Cardiac septum (tissue), 1 donor: ENCODE results near the gene CNST. TPM values are rescaled to one million over a fixed set of nuclear protein-coding genes. Genes with fewer than 3 reads are reported as not detected.

Experiments
- DNase-seq: peaks from one replicate; pipeline ENCODE4 v3.0.0-alpha.2; 2020; ENCODE audit warnings: low spot score
- intact Hi-C: fragments of 100-400 bp; cut with DNase I; formaldehyde crosslinking; loops from one replicate; pipeline ENCODE4 v1.14.0; 2022
- total RNA-seq: library from RNA; stranded (reverse); fragmentation: NEBNext Ultra II Directional; extraction: Animal tissue kit (Norgen Biotek cat#: 25700); gene quantifications from one replicate; pipeline ENCODE4 v1.2.1, GENCODE V29; 2021
- donor health status: DM: no; HTN: no; CAD: no.

CNST gene
- total RNA-seq, 1 donor from 2014 or later, result 10.9 TPM

DNA sequence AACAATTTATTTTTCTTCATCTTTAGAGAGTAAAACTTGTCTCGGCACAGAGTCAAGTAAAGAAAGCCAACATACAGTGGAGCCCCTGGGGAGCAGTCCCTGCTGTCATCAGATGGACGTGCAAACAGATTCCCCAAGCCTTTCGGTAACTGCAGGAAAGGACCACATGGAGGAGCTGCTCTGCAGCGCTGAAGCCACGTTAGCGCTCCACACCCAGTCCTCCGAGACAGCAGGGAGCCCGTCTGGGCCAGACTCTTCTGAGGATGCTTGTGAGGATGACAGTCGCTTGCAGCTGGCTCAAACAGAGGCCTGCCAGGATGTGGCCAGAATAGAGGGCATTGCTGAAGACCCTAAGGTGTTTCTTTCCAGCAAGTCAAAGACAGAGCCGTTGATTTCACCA is 80.9 kb downstream of the CNST start:
- intact Hi-C loops, result loop anchor here (5.0 kb wide), 2 partner anchors 50 to 80 kb away; partner anchors contain the start of genes CNST and TFB2M

DNA sequence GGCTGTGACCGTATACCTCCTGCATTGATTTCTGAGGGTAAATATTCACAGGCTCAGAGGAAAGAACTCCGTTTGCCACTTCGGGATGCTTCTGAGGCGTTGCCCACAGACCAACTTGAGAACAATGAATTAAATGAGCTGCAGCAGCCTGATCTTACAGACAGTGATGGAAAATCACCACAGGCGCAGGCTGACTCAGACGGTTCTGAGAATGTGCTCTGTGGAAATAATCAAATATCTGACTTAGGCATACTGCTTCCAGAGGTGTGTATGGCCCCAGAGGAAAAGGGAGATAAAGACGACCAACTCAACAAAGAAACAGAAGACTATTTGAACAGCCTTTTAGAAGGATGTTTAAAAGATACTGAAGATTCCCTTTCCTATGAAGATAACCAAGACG is 81.3 kb downstream of the CNST start:
- intact Hi-C loops, result loop anchor here (5.0 kb wide), 2 partner anchors 50 to 80 kb away; partner anchors contain the start of genes CNST and TFB2M
- DNase-seq, result no peak

More for the DNA sequence above, 80.9 kb downstream of the CNST start:
- DNase-seq, result peak; percentile 82

DNA sequence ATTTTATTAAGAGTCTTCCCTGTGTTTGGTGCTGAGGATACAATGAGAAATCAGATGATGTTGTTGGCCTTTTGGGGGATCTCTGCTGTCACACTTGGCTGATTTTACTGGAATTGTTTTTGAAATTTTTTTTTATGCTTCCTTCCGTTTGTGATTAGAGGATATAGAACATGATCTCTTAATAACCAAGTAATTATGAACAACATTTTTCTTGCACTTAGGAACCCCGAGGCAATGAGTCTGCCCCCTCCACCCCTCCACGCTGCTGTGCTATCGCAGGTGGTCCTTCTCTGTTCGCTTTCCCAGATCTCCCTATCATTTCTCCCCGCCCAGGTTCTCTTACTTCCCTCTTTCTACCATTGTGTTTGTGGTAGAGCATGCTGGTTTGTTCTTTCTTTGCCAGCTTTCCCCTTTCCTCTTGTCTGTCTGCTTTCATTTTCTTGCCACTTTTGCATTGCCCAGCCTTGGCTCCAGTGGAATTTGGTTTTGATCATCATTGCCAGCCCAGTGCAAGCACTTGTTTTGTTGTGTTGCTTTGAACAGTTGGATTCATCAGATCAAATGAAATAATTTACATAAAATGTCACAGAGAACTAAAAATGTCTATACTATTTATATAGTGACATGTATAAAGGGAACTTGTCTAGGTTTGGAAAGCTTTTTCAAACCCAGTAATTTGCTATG is 84.9 kb downstream of the CNST start:
- intact Hi-C loops, result no loop called here
- no peak for DNase-seq

DNA sequence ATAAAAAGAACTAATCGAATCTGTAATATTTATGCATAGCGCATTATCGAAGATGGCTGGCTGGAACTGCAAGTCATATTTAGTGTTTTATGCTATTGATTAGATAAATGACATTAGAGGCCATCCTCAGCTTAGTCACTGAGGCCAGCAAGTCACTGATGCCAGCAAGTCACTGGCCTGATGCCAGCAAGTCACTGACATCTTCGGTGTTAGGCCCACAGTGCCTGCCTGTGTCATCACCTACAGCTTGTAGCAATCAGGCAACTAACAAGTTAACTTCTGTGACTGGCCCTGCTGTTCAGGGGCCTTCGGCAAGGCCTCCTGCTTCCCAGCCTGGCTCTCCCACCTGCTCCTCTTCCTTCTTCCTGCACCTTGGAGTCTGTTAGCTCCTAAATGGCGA is 92.3 kb downstream of the CNST start:
- intact Hi-C loops, result no loop called here
- no peak for DNase-seq

DNA sequence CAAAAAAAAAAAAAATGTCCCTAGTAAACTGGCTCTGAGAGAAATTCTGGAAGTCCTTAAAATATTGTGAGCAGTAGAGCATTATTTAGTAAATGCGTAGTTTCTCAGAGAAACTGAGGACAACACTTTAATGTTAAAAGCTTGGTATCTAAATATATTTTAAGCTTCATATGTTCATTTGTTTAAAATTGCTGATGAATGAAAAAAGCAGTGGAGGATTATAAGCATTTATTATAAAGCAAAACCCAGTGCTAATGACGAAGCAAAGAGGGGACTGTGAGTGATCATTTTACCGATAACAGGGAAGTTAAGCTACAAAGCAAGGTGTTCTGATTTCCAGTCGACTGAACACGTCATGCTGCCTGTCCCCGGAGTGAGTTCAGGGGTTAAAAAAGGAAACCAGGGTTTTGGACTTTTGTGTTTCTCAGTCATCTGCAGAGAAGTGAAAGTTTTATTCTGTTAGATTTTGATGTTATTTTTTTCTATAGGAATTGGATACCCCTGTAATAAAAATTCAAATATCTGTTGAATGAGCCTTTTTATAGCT is 93.4 kb downstream of the CNST start:
- intact Hi-C loops, result no loop called here
- DNase-seq, result no peak

DNA sequence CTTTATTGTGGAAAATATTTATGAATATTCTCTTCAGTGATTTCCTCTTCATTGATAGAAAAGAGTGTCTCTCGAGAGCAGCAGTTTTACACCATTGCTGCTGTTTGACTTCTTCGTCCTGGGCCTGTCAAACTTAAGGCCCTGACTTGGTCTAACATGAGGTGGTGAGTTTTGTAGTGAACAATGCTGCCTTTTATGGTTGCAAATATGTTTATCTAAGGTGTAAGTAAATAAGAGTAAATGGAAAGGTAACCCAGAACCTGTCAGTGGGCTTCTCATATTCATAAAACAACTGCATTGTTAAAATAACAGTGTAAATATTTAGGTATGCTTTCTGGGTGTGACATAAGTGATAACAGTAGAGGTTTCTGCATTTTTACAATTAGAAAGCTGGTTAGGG is 95.2 kb downstream of the CNST start:
- intact Hi-C loops, result no loop called here
- no peak for DNase-seq

DNA sequence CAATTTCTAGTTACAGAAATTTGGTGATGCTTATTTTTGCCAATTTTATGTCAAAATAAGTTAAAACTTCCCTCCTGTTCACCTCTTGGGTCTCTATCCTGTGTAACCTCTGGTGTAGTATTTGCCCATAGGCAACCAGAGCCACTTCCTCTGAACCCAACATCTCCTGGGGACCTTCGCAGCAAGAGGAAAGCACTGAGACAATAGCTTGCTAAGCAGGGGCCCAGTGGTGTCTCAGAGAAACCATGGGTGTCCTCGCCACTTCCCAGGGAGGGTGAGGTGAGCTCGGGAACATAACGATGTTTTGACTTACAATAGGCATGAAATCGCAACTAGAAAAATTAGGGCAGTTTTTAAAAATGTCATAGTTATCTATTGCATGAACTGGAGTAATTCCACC is 101.5 kb downstream of the CNST start:
- no peak for DNase-seq
- intact Hi-C loops, result no loop called here

DNA sequence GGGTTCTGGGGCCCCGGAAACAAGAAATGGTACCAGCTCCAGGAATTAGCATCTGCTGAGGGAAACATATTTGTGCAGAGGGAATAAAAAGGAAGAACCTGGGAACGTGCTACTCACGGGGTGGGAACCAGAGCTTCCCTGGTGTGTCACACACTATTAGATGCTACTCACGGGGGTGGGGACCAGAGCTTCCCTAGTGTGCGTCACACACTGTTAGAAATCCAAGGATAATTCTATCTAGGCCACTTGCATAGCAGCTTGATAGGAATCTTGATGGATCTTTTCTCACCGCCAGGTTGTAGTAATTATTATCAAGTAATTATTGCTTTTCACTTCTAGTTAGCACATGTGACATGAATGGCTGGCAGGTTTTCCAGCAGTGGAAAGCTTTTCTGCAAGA is 103.4 kb downstream of the CNST start:
- no peak for DNase-seq
- intact Hi-C loops, result no loop called here

DNA sequence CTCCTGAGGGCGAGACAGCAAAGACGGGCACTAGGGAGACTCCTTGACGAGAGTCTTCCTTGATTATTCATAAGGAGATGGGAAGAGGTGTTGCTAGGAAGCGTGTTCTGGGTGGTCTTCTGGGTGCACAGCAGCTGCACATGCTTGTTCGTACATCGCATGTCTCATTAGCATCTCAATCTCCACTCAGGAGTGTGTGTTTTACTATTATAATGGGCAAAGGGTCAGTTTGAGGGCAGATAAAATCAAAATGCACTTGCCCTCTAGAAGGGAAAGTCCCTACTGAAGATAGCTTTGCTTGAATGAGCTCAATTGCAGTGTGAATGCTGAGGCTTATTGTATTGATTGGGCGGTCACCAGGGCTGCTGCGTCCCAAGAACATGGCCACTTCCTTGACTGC is 107.8 kb downstream of the CNST start:
- intact Hi-C loops, result no loop called here
- no peak for DNase-seq

DNA sequence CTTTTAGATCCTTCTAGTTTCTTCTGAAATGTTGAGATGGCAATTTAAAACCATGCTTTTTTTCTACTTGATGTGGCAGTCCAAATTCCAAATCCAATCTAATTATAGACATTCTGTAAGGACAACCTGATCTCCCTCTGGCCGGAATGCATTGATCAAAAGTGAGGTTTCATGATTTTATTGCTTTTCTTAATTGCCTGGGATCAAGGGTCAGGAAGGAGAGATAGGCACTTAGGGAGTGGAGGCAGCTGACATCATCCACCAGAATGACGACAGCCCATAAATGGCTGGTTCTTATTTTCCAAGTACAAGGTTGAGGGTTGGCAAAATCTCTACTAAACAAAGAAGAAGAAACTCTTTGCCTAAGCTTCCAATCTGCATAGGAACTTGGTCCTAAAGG is 111.6 kb downstream of the CNST start:
- no peak for DNase-seq
- intact Hi-C loops, result no loop called here

DNA sequence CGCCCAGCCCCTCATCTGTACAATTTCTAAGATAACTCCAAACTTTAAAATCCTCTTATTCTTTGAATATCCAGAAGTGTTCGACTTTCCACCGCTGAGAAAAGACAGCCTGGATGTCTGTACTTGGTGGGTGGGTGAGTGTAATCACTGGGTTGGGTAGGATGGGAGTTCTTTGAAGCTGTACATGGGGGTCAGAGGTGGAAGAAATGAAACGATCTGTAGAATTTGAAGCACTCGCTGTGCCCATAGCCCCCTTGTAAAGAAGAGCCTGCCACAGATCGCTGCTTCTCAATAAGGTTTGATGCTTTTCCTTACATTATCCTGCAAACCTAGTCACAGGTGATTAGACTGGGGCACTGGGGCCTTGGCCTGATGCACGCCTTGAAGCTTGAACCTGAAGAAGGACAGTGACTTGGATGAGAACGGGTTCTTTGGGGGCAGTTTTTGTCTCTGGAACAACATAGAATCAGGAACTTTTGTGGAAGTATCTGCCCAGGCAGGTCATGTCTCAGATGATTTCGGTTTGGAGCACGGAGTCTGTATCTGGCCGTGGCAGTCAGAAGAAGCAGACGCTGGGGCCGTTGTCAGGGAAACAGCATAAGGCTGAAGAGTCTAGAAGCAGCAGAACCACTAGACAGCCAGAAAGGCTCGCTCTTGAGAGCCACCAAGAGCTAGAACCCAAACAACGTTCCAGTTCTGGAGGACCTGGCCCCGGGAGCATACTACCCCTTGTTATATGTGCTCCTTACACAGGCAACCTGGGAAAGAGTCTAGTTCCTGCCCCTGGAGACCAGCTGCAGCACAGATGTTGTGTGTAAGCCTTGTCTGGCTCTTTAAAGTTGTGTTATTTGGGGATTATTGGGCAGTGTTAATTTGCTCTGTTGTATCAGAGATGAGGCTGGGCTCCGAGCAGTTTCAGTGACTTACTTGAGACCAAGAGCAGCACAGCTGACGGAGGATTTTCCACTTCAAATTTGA is 112.8 kb downstream of the CNST start:
- intact Hi-C loops, result no loop called here
- DNase-seq, result no peak

DNA sequence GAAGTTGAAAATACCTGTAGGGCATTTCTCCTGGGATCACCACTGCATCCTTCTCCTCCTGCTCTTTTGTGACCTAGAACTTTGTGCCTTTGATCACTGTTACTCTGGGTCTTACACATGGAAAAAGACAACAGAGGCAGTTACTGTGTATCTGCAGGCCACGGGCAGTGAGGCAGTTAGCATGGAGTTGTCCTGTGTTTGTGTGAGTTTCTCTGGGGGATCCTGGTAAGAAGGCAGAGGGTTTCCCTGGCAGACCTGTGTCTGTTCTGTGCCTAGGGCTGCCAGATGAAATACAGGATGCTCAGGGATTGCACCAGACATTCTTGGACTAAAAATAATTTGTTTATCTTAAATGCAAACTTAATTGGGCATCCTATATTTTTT is 113.5 kb downstream of the CNST start:
- intact Hi-C loops, result no loop called here
- DNase-seq, result no peak

DNA sequence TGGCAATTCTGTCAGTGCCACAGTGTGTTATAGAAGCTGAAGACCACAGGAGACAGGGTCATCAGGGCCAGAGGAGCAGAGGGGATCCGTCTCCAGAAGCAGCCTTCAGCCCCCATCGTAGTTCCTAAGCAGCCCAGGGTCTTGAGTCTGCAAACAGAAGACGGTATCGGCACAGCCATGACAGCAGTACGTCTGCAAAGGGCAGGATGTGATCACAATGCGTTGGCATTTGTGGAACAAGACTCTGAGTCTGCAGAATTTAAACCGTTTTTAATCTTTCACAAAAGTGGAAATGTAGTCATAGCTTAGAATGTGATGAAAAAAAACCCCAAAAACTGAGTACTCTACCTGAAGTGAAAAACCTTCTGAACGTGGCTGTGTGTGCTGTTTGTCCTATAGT is 113.9 kb downstream of the CNST start:
- DNase-seq, result no peak
- intact Hi-C loops, result no loop called here

DNA sequence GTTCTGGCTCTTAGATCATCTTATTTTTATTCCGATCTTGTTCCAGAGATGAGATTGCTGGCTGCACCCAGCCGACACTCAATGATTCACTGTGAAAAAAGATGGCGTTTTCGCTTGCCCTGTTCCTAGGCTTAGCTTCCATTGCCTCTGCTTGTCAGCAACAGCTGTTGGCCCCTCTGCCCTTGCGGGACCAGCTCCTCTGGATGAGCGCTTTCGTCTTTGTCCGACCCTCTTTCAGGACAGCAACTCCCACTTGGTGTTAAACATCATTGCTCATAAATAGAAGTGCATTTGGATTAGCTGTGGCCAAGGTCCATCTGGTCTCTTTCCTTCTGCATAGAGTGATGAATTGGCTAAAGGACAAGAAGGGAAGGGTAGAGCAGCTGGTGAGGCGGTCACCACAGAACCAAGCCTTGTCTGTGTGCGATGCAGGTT is 114.5 kb downstream of the CNST start:
- intact Hi-C loops, result no loop called here
- DNase-seq, result no peak

DNA sequence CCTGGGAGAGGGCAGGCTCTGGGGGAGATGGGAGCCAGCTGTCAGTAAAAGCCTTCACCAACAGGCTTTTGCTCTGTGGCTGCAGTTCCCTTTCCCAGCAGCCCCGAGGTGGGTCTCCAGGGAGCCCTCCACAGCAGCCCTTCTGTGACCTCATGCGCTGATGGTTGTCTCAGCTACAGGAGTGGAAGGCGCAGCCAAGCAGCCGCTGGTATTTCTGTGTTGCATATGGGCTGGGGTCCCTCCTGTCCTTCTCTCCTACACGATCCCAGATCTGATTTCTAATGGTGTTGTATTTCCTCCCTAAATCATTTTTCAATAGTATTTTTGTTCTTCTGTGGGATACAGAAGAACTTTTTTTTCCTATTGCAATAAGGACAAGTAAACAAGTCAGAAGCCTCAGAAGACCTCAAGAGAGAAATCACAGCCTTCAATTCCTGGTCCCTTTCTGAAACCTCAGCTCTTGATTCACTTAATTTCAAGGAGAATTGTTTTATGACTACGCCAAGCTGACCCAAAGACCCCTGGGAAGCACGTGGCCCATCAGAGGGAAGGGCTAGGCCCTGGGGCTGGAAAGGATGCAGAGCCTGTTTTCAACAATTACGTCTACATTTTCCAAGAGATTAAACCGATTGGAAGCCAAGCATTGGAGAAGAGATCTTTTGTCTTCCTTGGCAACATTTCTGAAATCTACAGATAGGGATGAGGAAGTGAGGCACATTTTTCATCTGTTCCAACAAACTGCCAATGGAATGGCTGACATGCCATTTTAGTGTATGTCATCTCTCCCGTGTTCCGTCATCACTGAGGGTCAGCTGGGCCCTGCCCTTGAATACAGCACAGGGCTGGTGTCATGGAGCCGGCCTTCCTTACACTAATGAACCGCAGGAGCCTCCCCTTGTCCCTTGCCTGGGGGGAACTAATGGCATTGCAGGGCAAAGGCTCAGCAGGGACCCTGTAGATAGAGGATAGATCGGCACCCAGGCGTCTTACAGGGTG is 115.9 kb downstream of the CNST start:
- no peak for DNase-seq
- intact Hi-C loops, result no loop called here

DNA sequence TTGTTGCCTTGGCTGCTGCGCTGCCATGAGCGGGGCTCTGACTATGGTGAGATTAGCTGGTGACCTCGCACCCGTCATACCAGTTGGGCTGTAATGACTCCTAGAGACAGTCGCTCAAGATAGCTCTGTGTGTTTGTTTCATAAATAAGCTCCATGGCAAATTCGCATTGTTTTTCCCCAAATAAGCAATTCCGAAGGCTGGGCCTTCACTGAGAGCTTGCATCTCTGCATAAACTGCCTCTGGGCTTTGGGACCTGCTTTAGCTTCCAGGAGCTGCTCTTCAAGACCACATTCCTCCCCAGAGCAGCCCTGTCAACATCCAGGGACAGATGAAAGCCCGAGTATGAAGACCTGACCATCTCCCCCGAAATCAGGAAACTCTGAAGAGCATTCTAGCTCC is 117.3 kb downstream of the CNST start:
- DNase-seq, result no peak
- intact Hi-C loops, result no loop called here

DNA sequence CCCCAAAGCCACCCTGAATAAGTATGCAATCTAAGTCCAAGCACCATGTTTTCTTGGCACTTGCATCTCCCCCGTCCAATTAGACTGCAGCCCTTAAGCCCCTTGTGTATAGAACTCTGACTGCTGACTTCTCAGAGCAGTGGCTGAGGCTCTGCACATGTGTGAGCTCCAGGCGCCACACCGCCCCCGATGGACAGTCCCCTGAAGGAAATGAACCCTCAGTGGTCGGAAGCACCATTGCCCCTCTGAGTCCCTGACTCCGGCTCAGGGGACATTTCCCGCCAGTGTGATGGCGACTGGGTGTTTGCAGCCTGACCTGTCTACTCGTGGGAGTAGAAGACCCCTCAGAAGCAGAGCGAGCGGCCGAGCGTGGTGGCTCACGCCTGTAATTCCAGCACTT is 120.7 kb downstream of the CNST start:
- DNase-seq, result no peak
- intact Hi-C loops, result no loop called here

DNA sequence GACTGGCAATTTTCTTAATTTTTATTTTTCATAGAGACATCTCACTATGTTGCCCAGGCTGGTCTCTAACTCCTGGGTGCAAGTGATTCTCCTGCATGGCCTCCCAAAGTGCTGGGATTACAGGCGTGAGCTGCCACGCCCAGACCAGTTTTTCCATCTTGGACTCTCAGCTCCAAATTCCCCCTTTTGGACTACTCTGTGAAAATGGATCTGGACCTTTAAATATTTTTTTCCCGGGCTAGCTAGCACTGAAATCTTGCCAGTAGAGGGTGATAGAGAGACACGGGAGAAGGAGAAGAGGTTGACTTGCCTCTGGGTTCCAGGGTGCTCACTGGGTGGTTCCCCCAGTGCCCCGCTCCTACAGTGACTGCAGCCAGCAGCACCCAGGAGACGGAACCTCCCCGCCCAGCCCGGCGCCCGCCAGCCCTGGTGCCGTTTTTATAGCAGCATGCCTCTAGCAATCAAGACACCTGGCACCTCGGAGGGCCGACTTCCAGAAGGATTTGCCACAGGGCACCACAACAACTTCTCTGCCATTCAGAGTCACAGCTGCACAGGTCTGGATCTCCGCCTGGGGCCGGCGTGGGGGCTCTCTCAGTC is 123.3 kb downstream of the CNST start:
- DNase-seq, result no peak
- intact Hi-C loops, result loop anchor here (2.0 kb wide), 1 partner anchor 65 kb away; no protein-coding TSS in a partner anchor

DNA sequence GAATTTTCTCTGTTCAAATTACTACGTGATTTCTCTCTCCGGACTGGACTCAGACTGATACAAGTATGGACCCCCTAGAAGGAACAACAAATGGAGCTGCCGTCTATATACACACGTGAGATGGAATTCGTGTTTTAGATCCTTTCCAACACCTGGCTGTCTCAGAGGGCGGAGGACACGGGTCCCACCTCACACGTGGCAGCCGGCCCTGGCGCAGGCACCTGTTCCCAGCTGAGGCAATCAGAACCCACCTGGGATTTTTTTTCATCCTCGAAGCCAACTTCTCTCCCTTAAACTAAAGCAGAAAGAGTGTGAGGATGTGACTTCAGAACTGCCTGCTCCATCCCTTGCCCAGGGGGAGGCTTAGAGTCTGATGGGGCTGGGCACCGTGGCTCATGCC is 123.8 kb downstream of the CNST start:
- no peak for DNase-seq
- intact Hi-C loops, result loop anchor here (2.0 kb wide), 1 partner anchor 65 kb away; no protein-coding TSS in a partner anchor
